Measurements from ENCODE around the gene FMNL2.

Gene FMNL2

DNA sequence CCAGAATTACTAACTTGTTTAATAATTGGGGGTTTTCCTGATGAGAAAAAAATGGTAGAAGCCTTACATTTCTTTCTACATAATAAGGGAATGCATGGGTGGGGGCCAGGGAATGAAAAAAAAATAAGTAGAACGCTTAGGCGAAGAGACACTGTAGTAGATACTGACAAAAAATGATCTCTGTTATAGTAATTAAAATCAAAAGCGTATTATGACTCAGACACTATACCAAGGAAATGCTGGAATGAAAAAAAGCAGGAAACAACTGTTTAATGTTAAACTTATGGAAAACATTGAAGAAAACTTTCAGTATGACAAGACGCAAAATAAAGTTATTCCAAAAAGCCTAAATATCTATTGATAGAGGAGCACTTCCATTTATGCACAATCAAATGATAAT is 339.4 kb downstream of the FMNL2 start:
- no peak for DNase-seq

DNA sequence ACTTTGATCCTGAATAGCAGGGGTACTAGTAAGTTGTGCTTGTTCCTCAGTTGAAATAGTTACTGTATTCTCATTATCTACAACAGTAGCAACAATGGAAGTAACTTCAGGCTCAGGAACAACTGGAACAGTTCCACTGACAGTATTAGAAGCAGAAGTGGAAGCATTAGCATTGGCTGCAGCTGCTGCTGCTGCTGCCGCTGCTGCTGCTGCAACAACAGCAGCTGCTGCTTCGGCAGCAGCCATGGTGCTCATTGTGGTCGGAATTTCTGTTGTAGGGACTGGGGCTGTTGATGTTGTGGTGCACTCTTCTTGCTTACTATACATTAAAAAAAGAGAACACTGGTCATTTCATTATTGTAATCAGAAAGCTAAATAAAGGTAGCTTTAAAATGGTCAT is 341.5 kb downstream of the FMNL2 start:
- DNase-seq, result no peak

DNA sequence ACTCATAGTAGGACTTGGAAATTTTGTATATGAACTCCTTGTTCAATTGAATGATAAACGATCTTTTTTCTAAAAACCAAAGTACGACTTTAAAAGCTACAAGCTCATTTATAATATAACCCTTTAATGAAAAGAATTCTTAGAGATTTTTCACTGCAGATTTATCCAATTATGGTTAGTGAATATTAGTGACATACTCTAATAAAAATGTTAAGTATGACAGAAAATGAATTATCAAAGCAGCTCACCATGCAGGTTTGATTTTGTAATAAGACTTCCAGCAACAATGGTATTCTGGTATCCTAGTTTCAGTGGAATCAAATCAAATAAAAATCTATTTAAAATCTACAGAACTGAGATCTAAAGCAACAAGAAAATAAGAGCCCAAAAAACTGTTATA is 343.8 kb downstream of the FMNL2 start:
- no peak for DNase-seq

DNA sequence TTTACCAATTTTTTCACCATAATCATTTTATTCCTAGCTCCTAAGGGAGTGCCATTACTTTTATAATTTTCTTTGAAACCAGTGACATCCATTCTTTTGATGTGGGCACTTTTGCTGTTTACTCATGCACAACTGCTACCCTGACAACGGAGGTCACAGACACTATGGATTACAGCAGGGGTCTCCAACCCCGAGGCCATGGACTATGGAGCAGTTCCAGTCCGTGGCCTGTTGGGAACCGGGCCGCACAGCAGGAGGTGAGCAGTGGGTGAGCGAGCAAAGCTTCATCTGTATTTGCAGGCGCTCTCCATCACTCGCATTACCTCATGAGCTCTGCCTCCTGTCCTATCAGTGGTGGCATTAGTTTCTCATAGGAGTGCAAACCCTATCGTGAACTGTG is 347.7 kb downstream of the FMNL2 start:
- no peak for DNase-seq

DNA sequence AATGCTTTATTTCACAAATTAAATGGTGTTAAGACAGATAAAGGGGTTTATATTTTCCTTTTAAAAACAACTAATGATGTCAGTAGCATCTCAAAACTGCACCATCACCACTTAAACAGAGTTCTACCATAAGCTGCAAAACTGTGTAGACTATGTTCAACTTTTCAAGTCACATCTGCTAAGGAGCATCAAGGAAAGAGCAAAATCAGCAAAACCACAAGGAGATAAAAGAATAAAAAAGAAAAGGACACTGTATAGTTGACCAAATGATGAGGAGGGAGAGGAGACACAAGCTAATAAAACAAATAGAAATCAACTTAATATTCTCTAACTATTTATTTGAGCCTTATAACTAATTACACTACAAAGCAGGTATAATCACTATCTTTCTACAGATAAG is 348.4 kb downstream of the FMNL2 start:
- DNase-seq, result no peak

DNA sequence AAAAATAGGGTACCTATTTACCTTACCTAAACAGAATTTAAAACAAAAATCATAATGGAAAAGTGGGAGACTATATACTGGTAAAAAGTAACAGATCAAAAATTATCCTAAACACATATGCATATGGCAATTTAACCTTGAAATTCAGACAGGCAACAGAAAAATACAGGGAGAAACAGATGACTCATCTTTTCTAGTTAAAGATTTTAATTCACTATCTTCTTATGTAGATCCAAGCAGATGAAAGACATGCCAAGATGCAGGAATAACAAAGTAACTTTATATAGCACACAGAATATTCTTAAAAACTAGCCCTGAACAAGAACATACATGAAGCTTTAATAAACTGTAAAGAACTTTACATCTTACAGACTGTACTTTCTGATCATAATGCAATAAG is 351.3 kb downstream of the FMNL2 start:
- DNase-seq, result no peak

DNA sequence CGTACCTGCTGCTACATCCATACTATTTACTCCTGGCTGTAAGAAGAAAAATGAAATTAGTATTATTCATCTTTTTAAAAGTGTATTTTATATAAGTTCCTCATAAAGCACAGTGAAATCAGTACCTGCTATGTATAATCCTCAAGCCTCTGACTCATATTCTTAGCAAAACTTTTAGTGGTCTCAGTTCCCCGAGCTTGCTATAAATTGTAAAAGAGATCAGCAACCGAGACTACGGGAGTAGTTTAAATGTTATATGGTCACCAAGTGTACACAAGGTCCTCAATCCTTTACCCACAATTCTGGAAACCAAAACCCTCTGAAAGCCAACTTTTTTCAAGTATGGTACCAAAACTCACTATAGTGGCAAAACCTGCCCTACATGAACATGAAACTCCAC is 358.1 kb downstream of the FMNL2 start:
- DNase-seq, result no peak

DNA sequence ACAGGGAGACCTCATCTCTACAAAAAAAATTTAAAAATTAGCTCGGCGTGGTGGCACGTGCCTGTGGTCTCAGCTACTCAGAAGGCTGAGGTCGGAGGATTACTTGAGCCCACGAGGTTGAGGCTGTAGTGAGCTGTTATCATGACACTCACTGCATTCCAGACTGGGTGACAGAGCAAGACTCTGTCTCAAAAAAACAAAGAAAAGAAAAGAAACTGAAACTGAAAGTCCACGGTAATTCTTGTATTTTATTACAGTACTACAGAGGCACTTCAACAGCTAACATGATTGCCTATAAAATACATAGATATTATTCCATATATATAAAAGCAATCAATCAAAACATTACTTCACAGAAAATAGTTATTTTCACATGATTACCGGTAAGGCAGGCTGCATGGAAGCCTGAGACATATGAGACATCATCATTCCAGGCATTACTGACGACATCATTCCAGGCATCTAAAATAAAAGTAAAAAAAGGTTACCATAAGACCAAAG is 359.2 kb downstream of the FMNL2 start:
- DNase-seq, result peak; percentile 39 to 59

DNA sequence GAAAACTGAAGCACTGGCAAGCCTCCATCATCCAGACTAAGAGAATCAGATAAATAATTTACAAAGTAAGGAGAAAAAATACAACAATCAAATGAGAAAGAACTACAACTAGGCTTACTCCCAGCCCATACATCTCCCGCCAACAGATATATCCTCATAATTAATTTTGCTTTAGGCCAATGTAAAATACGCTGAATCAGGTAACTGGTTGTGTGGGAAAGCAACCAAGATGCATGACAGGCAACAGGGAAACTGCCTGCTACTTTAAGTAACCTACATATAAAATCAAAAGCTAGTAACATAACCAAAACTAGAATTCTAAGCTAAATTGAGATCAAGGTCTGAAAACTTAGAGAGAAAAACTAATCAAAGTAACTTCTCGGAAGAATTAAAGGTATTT is 360.8 kb downstream of the FMNL2 start:
- DNase-seq, result no peak

DNA sequence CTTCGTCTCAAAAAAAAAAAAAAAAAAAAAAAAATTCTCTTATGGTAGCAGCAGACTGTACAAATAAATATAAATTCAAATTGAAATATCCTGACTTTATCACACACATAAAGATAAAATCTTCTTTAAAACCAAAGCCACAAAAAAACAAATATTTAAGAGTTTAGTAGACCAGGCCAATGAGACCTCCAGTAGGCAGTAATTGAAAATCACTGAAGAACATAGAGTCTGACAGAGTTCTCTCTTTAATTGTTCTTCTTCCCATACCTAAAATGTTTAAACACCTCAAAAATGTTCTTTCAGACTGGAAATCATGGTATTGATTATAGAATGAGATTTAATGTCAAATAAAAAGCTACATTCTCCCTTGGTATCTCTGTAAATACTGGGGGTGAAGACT is 361.5 kb downstream of the FMNL2 start:
- no peak for DNase-seq

All from inflammatory macrophage treated with lipopolysaccharide for 1 hour (primary cell).